ENCODE measurements around the gene TSPAN13.

- TF ChIP-seq POLR2A (IDR thresholded peaks at IDR 0.05; ENCODE audit: extremely low read depth, insufficient read length) = no peak
- TF ChIP-seq, protein P1, sequence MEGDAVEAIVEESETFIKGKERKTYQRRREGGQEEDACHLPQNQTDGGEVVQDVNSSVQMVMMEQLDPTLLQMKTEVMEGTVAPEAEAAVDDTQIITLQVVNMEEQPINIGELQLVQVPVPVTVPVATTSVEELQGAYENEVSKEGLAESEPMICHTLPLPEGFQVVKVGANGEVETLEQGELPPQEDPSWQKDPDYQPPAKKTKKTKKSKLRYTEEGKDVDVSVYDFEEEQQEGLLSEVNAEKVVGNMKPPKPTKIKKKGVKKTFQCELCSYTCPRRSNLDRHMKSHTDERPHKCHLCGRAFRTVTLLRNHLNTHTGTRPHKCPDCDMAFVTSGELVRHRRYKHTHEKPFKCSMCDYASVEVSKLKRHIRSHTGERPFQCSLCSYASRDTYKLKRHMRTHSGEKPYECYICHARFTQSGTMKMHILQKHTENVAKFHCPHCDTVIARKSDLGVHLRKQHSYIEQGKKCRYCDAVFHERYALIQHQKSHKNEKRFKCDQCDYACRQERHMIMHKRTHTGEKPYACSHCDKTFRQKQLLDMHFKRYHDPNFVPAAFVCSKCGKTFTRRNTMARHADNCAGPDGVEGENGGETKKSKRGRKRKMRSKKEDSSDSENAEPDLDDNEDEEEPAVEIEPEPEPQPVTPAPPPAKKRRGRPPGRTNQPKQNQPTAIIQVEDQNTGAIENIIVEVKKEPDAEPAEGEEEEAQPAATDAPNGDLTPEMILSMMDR (IDR thresholded peaks at IDR 0.05; ENCODE audit: low read depth, low read length) = no peak
Observed at GRCh38 chr7:16774294-16774693, 20.7 kb downstream of the TSPAN13 start.

All from NB4 (cell line).